Hematopoietic multipotent progenitor cell treated with erythropoietin and hydrocortisone succinate and interleukin-3 and kit ligand, for 4 days (in vitro differentiated cells): ENCODE results near the gene AAGAB.
"Not testable (repeated sequence)": the region's sequence is repeated elsewhere in the genome, so short reads cannot be mapped to it uniquely, and the experiment has no call there.

Experiments used
- DNase-seq: peaks from one replicate; pipeline ENCODE4 v3.0.0-alpha.2; 2015

Gene AAGAB

GRCh38 chr15:67251318-67251717 lies 3.1 kb downstream of the AAGAB start:
- no peak for DNase-seq

DNA sequence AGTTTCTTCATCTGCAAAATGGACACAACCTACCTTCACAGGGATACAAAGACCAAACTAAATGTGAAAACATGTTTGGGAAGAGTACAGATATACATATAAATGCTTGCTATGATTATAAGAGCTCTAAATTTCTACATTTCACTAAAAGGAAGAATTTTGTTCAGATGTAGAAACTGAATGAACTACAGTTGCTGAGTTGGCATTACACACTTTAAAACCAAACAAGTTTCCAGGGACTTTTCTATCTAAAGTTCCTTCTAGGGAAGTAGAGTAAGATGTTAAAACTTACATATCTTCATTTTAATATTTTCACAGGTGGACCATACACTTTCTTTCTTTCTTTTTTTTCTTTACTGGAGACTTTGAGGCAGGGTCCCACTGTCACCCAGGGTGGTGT lies 4.6 kb downstream of the AAGAB start:
- DNase-seq = no peak

- no peak for DNase-seq
Measured at GRCh38 chr15:67248011-67248505, 6.4 kb downstream of the AAGAB start.

DNA sequence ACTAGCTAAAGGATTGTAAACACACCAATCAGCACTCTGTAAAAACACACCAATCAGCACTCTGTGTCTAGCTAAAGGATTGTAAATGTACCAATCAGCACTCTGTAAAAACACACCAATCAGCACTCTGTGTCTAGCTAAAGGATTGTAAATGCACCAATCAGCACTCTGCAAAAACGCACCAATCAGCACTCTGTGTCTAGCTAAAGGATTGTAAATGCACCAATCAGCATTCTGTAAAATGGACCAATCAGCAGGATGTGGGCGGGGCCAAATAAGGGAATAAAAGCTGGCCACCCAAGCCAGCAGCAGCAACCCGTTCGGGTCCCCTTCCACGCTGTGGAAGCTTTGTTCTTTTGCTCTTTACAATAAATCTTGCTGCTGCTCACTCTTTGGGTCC lies 7.9 kb downstream of the AAGAB start:
- not testable (repeated sequence) for DNase-seq

- no peak for DNase-seq
Measured at GRCh38 chr15:67244971-67245478, 9.4 kb downstream of the AAGAB start.

- peak; percentile 35 for DNase-seq
Measured at GRCh38 chr15:67242708-67243111, 11.8 kb downstream of the AAGAB start.

DNA sequence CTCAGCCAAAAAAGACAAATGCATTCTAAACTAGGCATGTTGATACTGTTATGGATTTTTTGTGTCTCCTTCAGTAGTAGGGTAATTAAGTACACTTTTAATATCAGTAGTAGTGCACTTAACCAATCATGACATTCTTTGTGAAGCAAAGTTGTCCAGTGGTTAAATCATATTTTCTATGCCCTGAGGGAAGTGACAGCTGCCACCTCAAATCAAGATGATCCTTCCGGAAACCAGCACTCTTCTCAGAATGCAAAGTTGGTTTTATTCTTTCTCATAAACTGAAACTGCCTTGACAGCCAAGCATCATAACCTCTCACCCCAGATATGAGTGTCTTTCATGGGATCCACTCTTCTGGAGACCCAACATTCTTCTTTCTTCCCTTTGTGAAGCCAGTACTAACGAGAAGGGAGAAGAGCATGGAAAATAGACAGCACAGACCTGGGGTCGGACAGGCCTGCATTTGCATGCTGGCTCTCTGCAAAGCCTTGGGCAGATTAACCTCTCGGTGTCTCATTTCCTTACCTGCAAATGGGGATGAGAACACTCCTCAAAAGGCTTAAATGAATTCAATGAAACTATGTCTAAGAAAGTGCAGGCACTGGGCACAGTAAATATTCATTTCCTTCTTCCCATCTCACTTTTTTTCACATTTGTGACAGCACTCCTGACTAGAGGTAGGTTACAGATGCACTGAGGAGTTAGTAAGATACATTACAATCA lies 13.2 kb downstream of the AAGAB start:
- DNase-seq = no peak

GRCh38 chr15:67240235-67241131 lies 14.0 kb downstream of the AAGAB start:
- peak; percentile 33 for DNase-seq

DNA sequence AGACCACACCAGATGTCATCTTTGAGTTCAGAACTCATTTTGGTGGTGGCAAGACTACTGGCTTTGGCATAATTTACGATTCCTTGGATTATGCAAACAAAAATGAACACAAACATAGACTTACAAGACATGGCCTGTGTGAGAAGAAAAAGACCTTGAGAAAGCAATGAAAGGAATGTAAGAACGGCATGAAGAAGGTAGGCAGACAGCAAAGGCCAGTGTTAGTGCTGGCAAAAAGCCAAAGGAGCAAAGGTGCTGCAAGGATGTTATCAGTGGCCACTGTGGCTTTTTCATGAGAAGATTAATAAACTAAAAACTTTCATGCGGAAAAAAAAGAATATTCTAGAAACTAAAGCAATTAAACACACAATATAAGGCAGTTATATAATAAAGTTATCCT lies 21.9 kb downstream of the AAGAB start:
- no peak for DNase-seq

- no peak for DNase-seq
Measured at GRCh38 chr15:67230504-67230903, 24.0 kb downstream of the AAGAB start.

DNA sequence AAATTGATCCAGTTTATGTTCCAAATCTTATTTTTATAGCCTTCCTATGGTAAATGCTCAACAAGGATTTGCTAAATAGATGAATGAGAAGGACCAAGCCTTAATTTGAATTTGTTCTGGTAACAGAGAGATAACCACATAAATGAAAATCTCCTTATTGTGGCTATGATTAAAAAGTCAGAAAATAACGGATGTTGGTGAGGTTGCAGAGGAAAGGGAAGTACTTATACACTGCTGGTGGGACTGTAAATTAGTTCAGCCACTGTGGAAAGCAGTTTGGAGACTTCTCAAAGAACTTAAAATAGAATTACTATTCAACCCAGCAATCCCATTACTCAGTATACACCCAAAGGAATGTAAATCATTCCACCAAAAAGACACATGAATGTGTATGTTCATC lies 26.2 kb downstream of the AAGAB start:
- DNase-seq = peak; percentile 61

- peak; percentile 20 for DNase-seq
Measured at GRCh38 chr15:67227846-67228245, 26.6 kb downstream of the AAGAB start.

DNA sequence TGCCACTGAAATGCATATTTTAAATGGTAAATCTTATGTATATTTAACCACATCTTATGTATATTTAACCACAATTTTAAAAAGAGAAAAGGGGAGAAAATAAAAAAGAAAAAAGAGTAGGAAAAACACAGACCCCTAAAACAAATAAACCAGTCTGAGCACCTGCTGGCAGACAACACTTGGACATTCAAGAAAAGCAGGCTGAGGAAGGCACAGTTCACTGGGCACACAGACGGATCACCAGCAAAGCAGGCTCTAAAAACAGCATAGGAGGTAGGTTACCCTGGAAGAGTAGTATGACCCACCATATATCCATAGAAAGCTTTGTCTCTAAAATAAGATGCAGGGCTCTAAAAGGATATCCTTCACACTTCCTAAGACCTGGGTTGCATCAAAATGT lies 27.0 kb downstream of the AAGAB start:
- no peak for DNase-seq

DNA sequence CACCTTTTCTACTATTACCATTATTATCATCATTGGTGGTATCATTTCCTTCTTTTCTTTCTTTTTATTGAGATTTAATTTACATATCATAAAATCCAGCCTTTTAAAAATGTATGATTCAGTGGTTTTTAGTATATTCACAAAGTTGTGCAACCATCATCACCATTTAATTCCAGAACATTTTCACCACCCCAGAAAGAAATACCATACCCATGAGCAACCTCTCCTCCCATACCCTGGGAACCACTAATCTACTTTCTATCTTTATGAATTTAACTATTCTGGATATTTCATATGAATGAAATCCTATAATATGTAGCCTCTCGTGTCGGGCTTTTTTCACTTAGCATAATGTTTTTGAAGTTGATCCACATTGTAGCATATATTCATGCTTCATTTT lies 29.1 kb downstream of the AAGAB start:
- DNase-seq = no peak

DNA sequence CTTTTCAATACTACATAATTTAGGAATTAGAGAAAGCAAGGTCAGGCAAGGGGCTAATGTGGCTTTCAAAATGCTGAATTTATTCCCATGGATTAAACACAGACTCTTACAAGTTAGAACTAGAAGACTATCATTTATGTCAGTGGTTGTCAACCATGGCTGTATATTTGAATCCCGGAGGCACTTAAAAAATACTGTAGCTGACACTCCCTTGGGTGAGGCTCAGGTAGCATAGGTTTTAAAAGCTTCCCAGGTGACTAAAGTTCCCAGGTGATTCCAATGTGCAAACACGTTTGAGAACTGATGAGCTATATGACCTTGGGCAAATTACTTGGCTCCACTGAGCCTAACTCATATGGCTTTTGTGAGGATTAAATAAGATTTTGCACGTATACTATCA lies 29.6 kb downstream of the AAGAB start:
- DNase-seq = no peak

- DNase-seq = no peak
Measured at GRCh38 chr15:67219288-67219687, 35.2 kb downstream of the AAGAB start.

- DNase-seq = no peak
Measured at GRCh38 chr15:67218428-67218827, 36.0 kb downstream of the AAGAB start.

DNA sequence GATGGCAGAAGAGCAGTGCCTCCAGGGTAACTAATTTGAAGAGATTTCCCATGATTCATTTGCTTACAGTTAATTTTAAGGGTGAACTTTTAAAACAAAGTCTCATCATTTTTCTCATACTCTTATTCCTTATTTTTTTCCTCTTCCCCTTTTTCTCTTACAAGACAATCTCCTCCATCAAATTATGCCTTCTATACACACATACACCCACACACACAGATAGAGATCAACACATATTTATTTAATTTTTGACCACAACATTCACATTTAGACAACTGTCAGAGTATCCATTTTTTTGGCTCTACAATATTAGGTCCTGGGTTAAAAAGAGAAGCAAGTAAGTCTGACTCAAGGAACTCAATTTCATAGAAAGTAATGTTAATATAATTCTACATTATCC lies 37.6 kb downstream of the AAGAB start:
- peak; percentile 12 for DNase-seq

- no peak for DNase-seq
Measured at GRCh38 chr15:67215102-67215501, 39.4 kb downstream of the AAGAB start.

DNA sequence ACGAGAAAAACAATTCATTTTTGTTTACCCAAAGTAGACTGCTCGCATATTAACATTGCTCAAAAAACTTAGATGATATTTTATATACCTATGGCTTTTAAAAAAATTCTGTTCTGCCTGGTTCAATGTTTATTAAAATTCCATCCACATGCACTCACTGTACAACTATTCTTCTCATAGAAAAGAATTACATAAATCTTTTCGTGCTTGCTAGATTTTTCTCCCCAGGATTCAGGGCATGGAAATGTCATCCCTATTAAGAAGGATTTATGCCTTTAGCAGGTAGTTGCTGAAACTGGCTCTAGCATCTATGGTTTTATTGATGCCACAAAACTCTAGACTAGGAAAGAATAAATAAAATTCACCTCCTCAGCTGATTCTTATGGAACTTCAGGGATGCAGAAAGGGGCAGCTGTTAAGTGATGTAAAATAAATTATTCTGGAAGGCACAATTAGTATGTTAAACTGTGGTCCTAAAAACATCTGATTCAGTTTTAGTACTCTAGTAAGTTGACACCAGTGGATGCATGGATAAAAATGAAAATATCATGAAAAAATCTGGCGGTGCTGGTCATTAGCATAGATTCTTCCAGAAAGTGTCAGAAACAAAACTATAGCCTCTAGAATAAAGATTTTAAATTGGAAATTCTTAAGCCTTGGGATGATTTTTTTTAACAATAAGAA lies 41.6 kb downstream of the AAGAB start:
- DNase-seq = no peak

GRCh38 chr15:67210555-67211168 lies 43.8 kb downstream of the AAGAB start:
- DNase-seq = no peak

DNA sequence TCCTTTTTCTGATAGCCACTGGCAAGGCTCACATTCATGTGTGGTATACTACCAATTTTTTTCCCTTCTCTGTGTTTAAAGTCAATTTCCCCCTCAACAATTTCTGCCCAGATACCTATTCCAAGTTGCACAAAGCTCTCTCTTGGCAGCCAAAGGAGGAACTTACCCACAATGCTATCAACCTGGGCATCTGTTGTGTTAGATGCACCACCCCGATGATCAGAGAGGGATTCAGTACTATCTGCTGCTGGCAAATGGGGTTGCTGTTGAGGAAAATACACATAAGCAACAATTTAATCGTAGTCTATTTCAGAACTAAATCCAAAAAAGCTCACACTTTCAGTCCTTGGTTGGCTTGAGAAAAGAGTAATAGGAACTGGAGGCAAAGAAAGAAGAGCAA lies 46.1 kb downstream of the AAGAB start:
- peak; percentile 73 for DNase-seq
